Measurements from ENCODE around the gene TMEM244.

Gene TMEM244

DNA sequence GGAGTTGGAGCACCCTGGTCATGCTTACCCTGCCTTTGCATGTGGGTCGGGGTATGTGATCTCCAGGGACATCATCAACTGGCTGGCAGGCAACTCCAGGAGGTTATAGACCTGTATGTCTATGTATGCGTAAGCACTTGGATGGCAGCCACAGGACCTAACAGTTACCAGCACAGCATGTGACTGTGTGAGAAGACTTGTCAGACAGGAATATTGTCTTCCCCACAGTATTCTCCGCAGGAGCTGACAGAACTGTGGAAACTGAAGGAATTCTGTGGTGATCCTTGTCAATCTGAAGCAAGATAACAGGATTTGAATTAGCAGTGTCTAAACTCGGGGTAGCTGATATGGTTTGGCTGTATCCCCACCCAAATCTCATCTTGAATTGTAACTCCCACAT lies 59.2 kb downstream of the TMEM244 start:
- DNase-seq = no peak

DNA sequence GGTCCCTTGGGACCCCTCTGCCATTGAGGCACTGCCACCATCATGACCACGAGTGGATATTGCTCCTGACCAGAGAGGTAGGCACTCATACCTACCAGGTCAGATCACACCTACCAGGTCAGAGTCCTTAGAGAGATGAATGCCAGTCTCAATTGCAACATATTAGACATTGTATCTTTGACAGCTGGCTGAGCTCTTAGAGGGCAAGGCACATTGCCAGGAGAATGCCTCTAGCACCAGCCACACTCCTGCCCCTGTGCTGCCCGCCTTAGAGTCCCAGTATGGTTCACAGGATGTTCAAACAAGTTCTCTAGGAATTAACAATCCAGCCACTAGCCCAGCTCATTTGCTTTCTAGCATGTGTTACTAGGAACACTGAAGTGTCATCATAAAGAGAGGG lies 65.9 kb downstream of the TMEM244 start:
- DNase-seq = no peak

DNA sequence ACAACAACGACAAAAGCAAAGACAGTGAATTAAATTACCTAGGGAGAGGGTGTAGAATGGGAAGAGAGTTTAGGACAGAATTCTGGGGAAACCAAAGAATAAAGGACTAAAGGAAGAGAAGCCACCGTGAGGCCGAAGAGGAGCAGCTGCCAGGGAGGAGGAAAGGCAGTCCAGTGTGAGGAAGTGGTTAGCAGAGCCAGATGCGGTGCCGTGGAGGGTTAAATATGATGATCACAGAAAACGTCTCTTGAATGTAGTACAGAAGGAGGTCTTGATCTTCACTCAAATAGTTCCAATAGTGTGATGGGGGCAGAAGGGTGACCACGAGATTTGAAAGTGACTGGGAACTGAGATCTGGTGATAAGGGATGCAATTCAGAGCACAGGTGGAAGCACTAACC lies 67.7 kb downstream of the TMEM244 start:
- no peak for DNase-seq

- DNase-seq = no peak
Observed at GRCh38 chr6:129792049-129792448, 69.1 kb downstream of the TMEM244 start.

- DNase-seq = no peak
Observed at GRCh38 chr6:129790785-129791184, 70.3 kb downstream of the TMEM244 start.

DNA sequence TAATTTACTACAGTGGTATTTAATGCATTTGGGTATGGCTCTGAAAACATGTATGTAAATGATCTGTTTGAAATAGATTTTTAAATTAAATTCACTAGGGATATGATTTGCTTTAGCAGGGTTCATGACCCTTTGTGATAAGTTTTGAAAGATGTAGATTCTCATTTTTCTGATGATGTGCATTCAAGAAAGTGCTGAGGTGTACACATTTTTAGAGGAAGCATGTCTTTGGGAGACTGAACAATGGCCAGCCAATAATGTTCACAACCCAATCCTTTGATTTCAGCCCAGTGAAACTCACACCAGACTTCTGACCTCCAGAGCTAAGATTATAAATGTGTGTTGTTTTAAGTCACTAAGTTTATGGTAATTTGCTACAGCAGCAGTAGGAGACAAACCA lies 71.1 kb downstream of the TMEM244 start:
- DNase-seq = no peak

DNA sequence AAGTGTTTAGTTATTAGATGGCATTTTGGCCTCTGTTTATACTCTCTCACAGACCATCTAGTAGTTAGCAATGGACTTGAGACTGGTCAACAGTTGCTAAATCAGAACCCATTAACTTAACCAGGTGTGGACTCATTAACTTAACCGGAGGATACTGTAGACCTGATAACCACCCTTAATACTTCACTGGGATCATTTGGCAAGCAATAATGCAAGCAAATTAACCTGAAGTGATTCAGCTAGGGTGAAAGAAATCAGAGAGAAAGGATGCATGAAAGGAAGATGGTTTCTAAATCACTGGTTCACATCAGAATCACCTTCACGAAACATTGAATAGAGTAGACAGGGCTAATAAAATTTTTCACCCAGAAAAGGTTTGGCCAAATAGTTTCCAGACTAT lies 73.3 kb downstream of the TMEM244 start:
- no peak for DNase-seq

- no peak for DNase-seq
Observed at GRCh38 chr6:129786548-129786947, 74.6 kb downstream of the TMEM244 start.

DNA sequence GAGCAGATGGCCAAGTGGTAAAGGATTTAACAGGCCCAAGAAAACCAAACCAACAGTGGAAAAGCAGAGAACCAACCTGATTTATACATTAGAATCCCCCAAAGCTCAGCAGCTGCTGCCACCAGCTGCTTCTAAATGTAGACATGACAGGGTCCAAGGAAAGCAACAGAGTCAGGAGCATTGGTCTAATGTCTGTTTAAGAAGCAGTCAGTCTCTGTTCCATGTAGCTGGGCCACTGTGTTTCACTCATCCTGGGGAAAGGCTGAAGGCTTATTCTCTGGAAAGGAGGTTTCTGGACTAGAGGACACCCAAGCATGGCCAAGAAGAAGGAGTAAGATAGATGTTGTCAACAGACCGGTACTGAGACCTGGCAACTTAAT lies 75.4 kb downstream of the TMEM244 start:
- no peak for DNase-seq

GRCh38 chr6:129785047-129785755 lies 75.9 kb downstream of the TMEM244 start:
- DNase-seq = no peak
